Heart left ventricle (tissue), 16 donors: ENCODE measurements around the gene DNAH12. TPM values are rescaled to one million over a fixed set of nuclear protein-coding genes. Genes with fewer than 3 reads are reported as not detected.

ENCODE experiments used
- ATAC-seq, 4 donors: fragments of 200-7000 bp; cut with Tn5 transposase; one replicate each; pipeline ENCODE4 v1.9.1; 2020 to 2022; ENCODE audit warnings: moderate library complexity in 4 of 4, mild to moderate bottlenecking in 3 of 4, moderate number of reproducible peaks in 1 of 4
- DNase-seq, 5 donors: peaks; one replicate each; pipeline ENCODE4 v3.0.0-alpha.2; 2020
- H3K27ac ChIP-seq, 12 donors: fragments of 200-600 bp; sonication (generic) in 4 of 12; one replicate each; pipeline versions ENCODE4 v1.5.0 to v1.8.0; 2016 to 2022; ENCODE audit warnings: mild to moderate bottlenecking in 2 of 12
- H3K27me3 ChIP-seq, 9 donors: fragments of 200-600 bp; sonication (generic) in 2 of 9; one replicate each; pipeline versions ENCODE4 v1.5.1 to v1.8.0; 2016 to 2022; ENCODE audit warnings: mild to moderate bottlenecking in 3 of 9
- H3K36me3 ChIP-seq, 9 donors: fragments of 200-600 bp; sonication (generic) in 2 of 9; one replicate each; pipeline versions ENCODE4 v1.5.0 to v1.8.0; 2018 to 2022; ENCODE audit warnings: mild to moderate bottlenecking in 2 of 9
- H3K4me1 ChIP-seq, 12 donors: fragments of 200-600 bp; sonication (generic) in 4 of 12; one replicate each; pipeline versions ENCODE4 v1.5.0 to v1.8.0; 2016 to 2022; ENCODE audit warnings: mild to moderate bottlenecking in 3 of 12
- H3K4me3 ChIP-seq, 12 donors: fragments of 200-600 bp; sonication (generic) in 4 of 12; one replicate each; pipeline versions ENCODE4 v1.5.0 to v1.8.0; 2017 to 2022; ENCODE audit warnings: mild to moderate bottlenecking in 9 of 12, moderate library complexity in 4 of 12
- H3K9me3 ChIP-seq, 12 donors: fragments of 200-600 bp; sonication (generic) in 4 of 12; one replicate each; pipeline versions ENCODE4 v1.5.0 to v1.8.0; 2016 to 2022; ENCODE audit warnings: mild to moderate bottlenecking in 1 of 12
- POLR2A ChIP-seq, 2 donors: fragments of 450-650 bp; IDR thresholded peaks; one replicate each; pipeline ENCODE4 v1.6.1; 2017; ENCODE audit warnings: antibody characterized with exemption in 2 of 2, mild to moderate bottlenecking in 2 of 2, moderate library complexity in 2 of 2
- WGBS, 4 donors: extraction: QIAGEN DNeasy Blood & Tissue Kit in 2 of 4; methylation state at CpG; one replicate each; pipeline versions ENCODE4 v1.1.5 to v1.1.7; 2013 to 2018; 5-methylcytosine and 5-hydroxymethylcytosine counted together
- intact Hi-C, 10 donors: fragments of 100-400 bp; cut with DNase I; formaldehyde crosslinking; loops; one replicate each; pipeline versions ENCODE4 v1.11.1 to v1.14.2; 2022
- polyA plus RNA-seq, 2 donors: library from polyadenylated mRNA; stranded (reverse); fragments of 200-250 nt; gene quantifications; one replicate each; pipeline ENCODE4 v1.2.3, GENCODE V29; 2013
- total RNA-seq, 9 donors: library from RNA; depleted of rRNA in 2 of 9; stranded (reverse); fragments of >200 nt in 2 of 9; fragmentation: NEBNext Ultra II Directional in 3 of 9; extraction: Animal tissue kit (Norgen Biotek cat#: 25700) in 3 of 9; gene quantifications; one replicate each; pipeline versions ENCODE4 v1.1.0 to v1.2.4, GENCODE V29; 2016 to 2023
- TF ChIP-seq, protein P1 (sequence below), 12 donors: fragments of 200-600 bp; sonication (generic) in 4 of 12; IDR thresholded peaks; one replicate each; pipeline versions ENCODE4 v1.5.0 to v1.8.0; 2018 to 2022; ENCODE audit warnings: antibody characterized with exemption in 12 of 12, mild to moderate bottlenecking in 5 of 12
- donor health status: ischemic (EF 13 %, LVEDD 7.1; RV severe dilation, severe dysfunction).
- donor health status: healthy with polysubstance abuse.
- donor health status: DM: no; HTN: yes; CAD: no.
- donor health status: DM: no; HTN: no; CAD: no.
- donor health status: ischemic (EF 25% LVEDD 6.9; RV normal size, moderate dysfunction).
- donor health status: ischemic (EF 25% LVEDD 5.7; RV mildly dilated, moderate dysfunction).
- donor health status: healthy.
- donor health status: DM: yes; HTN: yes; CAD: no.
- donor health status: ischemic (EF 35%, LVEDD 5.7; RV mildly dilated, moderate dysfunction).
- donor health status: nonischemic (EF 11% LVEDD 7.7; RV severe dilation, severe dysfunction).
- donor health status: DM: yes; HTN: yes; CAD: no.
- donor health status: PGD.
- donor health status: ischemic (EF 29% LVEDD 5.4; RV normal size, mild dysfunction).
- donor health status: nonischemic (EF 23%, LVEDD 6.1; RV moderate dilation, normal function).

The DNAH12 gene
- total and polyA plus RNA-seq, 11 donors = 0.04 to 0.42 (median 0.26) TPM; not detected in 7

DNA sequence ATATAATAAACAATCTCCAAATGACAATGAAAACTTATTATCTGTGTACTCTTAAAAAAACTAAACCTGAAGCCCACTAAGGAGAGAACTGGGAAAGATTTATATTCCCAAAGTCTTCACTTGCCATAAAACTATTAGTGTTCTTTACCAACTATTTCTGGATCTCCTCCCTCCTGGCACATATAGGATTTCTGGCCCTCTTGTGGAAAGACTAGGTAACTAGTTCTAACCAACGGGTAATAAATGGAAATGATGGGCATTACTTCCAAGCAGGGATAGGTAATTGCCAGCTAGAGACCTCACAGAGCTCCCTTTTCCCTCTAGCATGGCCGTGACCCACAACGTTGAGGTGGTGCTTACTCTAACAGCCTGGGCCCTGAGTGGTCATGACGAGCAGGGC is 110.1 kb downstream of the DNAH12 start:
- WGBS, 4 donors = 25 to 43% (median 35%) methylated on average over 4 of the region's 4 CpGs
- H3K4me1 ChIP-seq = no peaks in the 10 kb centered on the region
- intact Hi-C loops = loop anchor here in 2 of 10 donors (5.0 to 10.0 kb wide), 3 partner anchors 259 to 329 kb away; no protein-coding TSS in a partner anchor
- no peak overlapping the region for H3K27ac ChIP-seq
- H3K4me3 ChIP-seq = no peak overlapping the region
- ATAC-seq (no peak), DNase-seq (no peak)
- H3K36me3 ChIP-seq = no peaks in the 10 kb centered on the region
- no peaks in the 10 kb centered on the region for H3K9me3 ChIP-seq
- TF ChIP-seq, protein P1, sequence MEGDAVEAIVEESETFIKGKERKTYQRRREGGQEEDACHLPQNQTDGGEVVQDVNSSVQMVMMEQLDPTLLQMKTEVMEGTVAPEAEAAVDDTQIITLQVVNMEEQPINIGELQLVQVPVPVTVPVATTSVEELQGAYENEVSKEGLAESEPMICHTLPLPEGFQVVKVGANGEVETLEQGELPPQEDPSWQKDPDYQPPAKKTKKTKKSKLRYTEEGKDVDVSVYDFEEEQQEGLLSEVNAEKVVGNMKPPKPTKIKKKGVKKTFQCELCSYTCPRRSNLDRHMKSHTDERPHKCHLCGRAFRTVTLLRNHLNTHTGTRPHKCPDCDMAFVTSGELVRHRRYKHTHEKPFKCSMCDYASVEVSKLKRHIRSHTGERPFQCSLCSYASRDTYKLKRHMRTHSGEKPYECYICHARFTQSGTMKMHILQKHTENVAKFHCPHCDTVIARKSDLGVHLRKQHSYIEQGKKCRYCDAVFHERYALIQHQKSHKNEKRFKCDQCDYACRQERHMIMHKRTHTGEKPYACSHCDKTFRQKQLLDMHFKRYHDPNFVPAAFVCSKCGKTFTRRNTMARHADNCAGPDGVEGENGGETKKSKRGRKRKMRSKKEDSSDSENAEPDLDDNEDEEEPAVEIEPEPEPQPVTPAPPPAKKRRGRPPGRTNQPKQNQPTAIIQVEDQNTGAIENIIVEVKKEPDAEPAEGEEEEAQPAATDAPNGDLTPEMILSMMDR (IDR thresholded peaks at IDR 0.05) = peak in 8 of 12 donors; percentile 7 to 41 (median 29)
- TF ChIP-seq POLR2A (IDR thresholded peaks at IDR 0.05) = no peak
- no peaks in the 10 kb centered on the region for H3K27me3 ChIP-seq

DNA sequence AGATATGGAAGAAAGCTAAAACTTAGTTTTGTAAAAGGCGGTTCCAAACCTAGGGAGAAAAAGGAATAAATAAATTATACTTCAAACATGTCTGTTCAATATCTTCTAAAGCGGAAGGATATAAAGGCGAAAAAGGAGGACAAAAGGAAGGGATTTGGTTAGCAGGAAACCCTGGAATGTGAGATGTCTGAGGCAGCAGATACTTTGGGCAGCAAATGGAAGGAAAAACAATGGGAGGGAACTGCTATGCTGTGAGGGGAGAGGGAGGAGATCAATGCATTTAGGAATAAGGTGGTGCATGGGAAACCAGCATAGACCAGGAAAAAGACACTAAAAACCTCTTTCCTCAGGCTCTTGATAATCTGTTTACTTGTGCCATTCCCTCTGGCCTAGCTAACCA is 120.8 kb downstream of the DNAH12 start:
- TF ChIP-seq POLR2A (IDR thresholded peaks at IDR 0.05) = no peak
- TF ChIP-seq, protein P1 (IDR thresholded peaks at IDR 0.05) = no peak
- no peaks in the 10 kb centered on the region for H3K4me1 ChIP-seq
- WGBS, 4 donors = 52 to 85% (median 76%) methylated on average over 3 of the region's 3 CpGs
- H3K9me3 ChIP-seq = no peaks in the 10 kb centered on the region
- no peak overlapping the region for H3K4me3 ChIP-seq
- no peak overlapping the region for H3K27ac ChIP-seq
- no peaks in the 10 kb centered on the region for H3K27me3 ChIP-seq
- no peaks in the 10 kb centered on the region for H3K36me3 ChIP-seq
- DNase-seq = no peak
- no peak for ATAC-seq
- intact Hi-C loops = no loop called here

DNA sequence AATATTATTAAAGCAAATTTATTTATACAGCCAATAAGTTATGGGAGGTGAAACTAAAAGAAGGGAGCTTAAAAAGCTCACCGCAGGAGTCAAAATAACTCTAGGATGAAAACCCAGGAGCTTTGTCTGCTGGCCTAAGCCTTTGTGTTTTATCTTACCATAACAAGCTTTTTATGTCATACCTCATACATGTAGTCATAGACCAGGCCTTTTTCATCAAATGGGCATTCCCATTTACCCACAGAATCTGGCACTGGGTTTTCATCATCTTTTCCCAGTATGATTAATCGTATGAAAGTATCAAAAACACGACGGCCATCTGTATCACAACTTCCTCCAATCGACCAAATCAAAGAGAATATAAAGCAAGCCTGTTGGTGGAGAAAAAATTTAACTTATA is 122.8 kb downstream of the DNAH12 start:
- Histone ChIP-seq H3K27me3 (no peaks in the 10 kb centered on the region), H3K4me3 (no peak overlapping the region), H3K4me1 (no peaks in the 10 kb centered on the region), H3K36me3 (no peaks in the 10 kb centered on the region), H3K9me3 (no peaks in the 10 kb centered on the region), H3K27ac (no peak overlapping the region)
- DNase-seq (no peak), ATAC-seq (no peak)
- intact Hi-C loops = no loop called here
- TF ChIP-seq, protein P1 (IDR thresholded peaks at IDR 0.05) = no peak
- no peak for TF ChIP-seq POLR2A (IDR thresholded peaks at IDR 0.05)
- WGBS, 4 donors = 71 to 82% (median 79%) methylated on average over 5 of the region's 5 CpGs

DNA sequence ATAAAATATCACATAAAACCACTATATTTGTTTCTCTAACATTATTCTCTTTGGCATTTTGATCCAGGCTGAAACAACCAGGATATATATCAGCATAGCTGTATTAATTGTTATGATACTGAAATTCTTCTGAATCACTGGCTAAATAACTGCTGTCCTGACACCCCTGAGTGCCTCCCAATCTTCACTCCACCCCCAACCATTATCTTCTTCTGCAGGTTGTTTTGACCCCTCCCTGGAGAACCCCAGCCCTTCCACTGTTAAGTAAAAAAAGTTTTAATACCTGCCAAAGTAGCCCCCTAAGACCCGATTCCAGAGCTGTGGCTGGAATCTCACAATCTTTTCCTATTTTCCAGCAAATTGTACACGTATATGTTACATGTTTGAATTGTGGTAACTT is 124.1 kb downstream of the DNAH12 start:
- intact Hi-C loops = no loop called here
- Histone ChIP-seq H3K9me3 (no peaks in the 10 kb centered on the region), H3K36me3 (no peaks in the 10 kb centered on the region), H3K27ac (no peak overlapping the region), H3K4me3 (no peak overlapping the region), H3K4me1 (no peaks in the 10 kb centered on the region), H3K27me3 (no peaks in the 10 kb centered on the region)
- DNase-seq = no peak
- 77 to 89% (median 86%) methylated on average over 2 of the region's 2 CpGs for WGBS, 4 donors
- ATAC-seq = no peak
- TF ChIP-seq POLR2A (IDR thresholded peaks at IDR 0.05) = no peak
- TF ChIP-seq, protein P1 (IDR thresholded peaks at IDR 0.05) = no peak
